ENCODE results near the gene PTPRC.

PTPRC gene

DNA sequence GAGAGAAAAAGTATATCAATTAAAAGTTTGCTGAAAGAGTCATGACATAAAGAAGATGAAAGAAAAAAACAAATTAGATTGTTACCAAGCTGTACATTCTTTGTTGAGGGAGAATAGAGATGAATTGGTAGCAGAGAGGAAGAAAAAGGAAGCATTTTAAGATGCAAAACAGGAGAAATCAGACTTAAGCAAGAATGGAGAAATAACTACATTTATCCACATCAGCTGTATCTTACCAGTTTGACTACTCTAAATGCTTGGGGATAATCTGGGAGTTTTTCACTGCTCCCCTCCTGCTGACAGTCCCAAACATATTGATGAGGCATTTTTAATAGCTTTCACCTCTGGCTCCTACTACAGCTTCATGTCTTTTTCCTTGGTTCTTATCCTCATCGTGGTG, 16.8 kb upstream of the PTPRC start:
- no peak for DNase-seq

DNA sequence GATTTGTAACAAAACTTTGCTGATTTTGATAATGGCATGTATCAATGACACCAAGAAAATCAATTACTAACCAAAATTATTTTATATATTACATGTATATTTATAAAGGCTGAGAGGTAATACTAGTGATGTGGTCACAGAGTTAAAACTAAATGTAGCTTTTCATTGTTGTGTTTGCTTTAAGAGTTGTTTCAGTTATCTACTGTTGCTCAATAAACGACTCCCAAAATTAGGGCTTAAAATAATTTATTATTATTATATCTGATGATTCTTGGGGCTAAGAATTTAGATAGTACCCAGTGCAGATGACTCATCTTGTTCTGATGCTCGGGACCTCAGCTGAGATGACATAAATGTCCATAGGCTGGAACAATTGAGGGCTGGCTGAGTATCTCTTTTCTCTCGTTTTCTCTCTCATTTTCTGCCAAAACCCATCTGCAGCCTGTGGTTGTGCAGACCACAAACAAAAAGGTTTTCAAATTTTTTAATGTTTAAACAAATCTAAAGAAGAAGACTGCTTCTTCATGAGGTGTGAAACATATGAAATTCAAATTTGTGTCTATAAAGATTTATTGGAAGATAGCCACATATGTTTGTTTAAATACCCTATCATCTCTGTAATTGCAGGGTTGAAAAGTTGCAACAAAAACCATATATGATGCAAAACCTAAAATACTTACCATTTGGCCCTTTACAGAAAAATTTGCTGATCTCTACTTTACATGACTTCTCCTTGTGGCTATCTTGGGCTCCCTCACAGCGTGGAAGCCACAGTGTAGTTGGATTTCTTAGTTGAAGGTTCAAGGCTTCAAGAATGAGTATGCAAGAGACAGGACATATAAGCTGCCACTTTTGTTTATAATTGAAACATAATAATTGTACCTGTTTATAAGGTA, 14.8 kb upstream of the PTPRC start:
- DNase-seq: no peak

DNA sequence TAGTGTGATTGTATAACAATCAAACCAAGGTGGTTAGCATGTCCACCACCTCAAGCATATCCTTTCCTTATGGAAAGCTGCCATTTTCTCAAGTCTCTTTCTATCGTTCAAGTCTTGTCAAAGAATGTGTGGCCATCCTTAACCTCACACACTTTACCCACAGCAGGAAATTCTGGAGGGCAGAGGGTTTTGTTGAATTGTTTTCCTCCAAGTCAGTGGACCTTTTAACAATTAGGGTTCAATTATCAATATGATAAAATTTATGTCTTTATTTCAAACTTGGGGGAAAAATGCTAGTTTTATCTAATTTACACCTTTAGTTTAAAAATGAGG, 14.2 kb upstream of the PTPRC start:
- DNase-seq: no peak

DNA sequence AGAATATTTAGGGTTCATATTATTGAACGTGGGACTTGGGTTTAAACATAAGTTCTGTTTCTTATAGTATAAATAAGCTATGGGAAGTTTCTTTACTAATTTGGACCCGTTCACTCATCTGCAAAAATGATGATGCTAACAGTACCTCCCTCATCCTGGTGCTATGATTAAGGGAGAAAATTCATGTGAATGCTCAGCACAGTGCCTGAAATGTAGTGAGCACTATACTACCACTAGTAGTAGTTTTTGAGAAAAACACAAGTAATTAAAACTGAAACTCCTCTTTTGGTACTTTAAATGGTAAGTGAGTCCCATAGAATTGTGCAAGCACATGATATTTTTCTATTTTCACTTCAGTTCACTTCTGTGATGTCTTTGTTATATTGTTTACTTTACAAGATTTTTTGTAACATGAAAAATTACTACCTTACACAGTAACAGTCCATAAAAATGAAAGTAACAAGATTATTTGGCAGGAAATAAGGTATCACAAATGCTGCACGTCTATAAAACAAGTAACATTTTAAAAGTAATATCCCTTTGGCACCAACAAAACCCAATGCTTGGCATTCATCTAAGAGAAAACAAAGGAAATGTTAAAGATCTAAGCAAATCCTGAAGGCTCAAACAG, 11.3 kb upstream of the PTPRC start:
- no peak for DNase-seq

DNA sequence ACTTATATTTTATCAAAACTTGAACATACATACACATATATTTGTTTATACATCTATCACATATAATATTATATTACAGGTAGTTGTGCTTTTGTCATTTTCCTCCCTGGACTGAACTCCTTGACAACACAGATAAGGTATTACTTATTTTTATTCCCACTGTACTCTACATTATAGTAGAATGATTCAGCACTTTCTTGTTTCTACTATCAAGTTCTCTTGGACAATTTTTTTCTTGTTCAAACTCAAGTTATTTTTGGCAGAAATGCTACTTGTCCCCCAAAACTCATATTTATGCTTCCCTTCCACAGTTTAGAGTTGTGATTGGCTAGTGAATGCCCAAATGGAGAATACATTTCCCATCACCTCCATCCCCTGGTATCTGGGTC, 10.8 kb upstream of the PTPRC start:
- no peak for DNase-seq

DNA sequence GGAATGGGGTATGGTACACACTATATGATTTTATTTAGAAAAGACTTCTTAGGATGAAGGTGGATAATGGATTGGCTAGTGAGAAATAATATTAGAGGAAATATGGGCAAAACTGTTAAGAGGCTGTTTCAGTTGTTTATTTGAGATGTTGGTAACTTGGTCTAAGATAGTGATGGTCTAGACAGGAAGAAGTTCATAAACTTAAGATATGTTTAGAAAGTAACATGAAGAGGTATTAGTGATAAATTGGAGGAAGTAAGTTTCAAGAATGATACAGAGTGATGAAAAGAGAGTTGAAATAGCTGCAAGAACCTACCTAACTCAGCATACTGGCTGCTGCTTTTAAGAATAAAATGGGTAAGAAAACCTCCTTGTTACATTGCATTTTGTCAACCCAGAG, 9.2 kb upstream of the PTPRC start:
- DNase-seq: no peak

DNA sequence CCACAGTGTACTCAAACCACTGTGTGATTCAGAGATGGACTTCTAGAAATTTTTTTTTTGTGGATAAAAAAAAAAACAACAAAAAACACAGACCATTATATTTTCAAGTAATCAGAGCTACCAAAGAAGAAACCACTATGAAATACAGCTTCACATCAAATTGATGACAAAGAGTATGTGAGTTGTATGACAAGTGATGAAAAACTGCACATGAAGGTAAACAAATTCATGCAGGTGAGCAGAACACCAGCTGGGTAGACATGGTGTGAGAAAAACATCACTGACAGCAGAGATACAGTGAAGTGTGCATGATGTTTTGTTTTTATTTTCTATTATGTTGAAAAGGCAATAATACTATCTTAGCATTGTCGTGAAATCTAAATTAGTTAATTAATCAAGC, 8.0 kb upstream of the PTPRC start:
- no peak for DNase-seq

DNA sequence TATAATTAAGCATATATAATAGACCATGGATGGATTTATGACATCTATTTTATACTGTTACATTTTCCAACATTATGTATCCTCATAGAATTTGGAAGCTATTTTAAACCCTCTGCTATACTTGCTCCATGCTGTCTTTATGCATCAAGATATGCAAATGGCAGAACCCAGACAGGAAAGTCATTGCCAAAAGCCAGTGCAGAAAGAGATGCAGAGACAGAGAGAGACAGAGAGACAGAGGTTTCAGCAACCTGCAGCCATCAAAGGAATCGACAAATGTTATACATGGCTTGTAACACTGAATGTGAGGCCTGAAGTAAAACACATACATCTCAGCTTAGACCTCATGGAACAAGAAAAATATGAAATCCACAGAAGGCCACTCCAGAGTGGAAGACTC, 7.5 kb upstream of the PTPRC start:
- DNase-seq: no peak

DNA sequence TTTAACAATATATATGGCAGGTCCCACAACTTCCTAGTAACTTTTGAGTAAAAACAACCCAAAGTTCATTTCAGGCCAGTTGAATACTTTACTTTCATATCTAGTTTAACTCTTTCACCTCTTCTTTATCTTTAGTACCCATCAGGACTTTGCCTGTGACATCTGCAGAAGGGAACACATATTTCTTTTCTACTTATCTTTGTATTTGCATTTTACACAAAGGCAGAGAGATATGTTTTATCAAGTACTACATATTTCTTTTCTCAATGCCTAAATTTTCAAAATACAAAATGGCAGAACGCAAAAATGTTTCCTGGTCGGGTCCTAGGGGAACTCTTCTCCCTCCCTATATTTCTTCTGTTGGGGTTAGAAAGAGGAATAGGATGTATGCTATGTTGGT, 6.8 kb upstream of the PTPRC start:
- DNase-seq: no peak

DNA sequence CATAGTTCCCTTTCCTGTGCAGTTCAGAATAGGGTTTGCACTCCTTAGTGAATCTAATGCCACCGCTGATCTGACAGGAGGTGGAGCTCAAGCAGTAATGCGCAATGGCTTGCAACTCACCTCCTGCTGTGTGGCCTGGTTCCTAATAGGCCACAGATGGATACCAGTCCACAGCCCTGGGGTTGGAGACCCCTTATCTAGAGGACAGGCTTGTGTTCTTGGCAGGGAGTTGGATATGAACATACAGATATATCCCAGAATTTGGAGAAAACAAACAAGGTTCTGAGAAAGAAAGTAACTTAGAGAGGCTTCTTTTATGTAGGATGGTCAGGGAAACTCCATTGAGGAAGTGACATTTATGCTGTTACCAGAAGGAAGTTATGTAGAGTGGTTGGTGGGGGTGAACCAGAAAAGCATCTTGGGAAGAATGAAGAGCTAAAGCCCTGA, 5.1 kb upstream of the PTPRC start:
- no peak for DNase-seq

DNA sequence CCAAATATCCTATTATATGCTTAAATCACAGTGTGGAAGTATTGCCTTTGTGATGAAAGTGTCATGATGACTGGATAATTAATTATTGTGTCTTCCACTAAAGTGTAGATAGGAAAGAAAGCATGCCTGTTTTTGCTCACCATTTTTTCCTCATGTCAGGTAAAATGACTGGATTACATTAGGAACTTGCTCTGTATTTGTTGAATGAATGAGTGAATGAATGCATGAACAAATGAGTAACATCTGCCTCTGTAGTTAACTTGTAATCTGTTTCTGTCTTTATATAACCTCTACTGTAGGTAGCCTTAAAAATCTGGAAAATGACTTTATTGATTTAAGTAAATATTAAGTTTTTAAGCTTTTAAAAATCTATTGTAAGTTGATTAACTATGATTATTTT, 2.9 kb upstream of the PTPRC start:
- no peak for DNase-seq

DNA sequence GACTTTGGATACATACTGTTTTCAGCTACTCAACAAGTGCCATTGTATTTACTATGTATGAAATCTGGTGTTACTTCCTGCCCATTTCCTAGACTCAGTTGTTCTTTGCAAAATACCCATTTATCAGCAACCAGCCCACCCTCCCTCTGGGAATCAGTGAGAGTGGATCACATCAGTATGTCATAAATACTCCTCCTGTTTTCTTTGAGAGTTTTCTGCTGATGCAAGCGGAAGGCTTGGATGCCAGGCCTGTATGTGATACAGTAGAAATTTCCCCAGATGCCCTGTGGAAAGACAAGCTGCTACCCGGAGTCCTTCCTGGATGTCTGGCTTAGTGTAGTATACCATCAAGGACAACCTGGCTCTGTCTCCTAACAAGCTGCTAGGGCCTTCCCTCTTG, 2.4 kb upstream of the PTPRC start:
- no peak for DNase-seq

DNA sequence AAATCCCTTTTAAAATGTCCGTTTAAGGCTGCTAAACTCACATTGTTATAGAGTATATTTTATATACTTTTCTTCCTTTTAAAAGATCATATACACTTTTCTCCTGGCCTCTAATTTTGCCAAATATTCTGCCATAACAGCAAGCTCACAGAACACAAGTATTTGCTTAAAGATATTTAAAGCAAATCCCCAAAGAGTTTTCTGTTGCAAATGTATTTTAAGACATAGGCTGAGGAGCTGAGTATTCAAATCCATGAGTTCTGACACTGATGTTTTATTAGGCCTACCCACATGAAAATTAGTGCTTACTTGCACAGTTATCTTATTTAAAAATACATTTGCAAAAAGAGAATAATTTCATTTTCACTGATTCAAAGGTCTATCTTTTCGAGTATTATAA, 1.7 kb upstream of the PTPRC start:
- DNase-seq: no peak

DNA sequence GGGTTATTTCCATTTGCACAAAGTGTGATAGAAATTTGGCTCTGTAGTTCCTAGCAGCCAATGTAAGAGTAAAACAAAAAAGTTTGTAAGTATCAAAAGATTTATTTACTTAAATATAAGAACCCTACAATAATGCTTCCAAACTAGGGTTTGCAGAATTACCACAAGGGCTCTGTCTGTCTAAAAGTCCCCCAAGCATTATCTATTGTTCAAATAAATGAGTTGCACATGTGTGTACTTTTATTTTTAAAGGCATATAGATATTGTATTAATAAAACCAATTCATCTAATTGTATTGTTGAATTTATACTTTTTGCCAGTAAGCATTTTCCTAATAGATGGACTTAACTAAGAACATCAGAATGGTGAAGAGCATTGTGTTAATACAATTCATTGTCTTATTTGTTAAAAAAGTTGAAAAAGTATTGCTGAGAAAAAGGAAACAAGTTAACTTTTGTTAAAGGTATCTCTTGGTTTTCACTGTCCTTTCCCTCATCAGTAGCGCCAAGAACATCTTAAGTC, 863 bp upstream of the PTPRC start:
- DNase-seq: no peak

DNA sequence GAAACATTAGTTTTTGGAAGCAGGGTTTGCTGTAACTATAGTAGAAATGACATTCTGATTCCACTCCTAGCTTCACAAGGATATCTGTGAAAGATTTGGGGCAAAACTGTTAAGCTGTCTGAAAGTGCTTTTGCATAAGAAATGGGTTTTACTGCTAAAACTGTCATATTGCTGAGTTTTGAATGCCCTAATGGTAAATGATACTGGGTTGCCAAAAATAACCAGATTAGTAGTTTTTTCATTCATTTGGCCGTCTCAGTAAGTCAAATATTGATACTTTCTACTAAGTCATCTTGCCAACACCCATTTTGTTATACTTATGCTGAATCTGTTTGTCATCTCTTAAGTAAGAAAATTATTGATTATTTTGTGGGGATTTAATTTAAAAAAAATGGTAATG, 399 bp upstream of the PTPRC start:
- no peak for DNase-seq

DNA sequence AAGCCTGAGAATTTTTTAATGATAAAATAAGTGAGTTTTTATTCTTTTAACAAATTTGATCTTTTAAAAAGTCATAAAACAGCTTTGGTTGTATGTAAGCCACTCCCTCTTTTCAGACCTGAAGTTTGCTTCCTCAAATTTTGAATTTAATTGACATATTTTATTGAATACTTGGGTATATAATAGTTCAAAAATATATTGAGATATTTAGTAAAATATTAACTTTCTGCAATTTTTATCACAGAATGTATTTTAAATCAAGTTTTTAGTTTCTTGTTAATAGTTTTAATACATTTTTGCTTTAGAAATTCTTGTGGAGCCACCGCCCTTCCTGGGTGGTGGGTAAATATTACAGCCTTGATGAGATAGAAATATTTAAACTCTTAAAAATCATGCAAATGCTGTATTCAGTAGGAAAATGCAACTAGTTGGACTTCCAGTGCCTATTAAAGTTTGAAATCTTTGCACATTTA, 867 bp downstream of the PTPRC start:
- DNase-seq: no peak

DNA sequence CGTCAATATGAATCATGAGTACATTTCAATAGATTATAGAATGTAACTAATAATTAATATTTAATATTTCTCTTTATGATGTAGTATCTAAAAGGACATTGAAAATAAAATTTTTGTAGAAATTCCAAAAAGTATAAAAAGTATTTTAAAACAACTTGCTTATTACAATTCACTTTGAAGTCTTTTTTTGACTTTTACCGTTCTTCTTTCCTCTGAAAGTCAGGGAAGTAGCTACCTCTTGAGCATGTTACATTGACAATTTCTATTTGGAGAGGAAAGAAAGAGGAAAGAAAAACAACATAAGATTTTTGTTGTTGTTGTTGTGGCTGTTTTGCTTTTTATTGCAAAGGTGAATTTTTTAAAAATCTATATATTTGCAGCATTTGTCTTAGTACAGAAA, 1.3 kb downstream of the PTPRC start:
- no peak for DNase-seq

DNA sequence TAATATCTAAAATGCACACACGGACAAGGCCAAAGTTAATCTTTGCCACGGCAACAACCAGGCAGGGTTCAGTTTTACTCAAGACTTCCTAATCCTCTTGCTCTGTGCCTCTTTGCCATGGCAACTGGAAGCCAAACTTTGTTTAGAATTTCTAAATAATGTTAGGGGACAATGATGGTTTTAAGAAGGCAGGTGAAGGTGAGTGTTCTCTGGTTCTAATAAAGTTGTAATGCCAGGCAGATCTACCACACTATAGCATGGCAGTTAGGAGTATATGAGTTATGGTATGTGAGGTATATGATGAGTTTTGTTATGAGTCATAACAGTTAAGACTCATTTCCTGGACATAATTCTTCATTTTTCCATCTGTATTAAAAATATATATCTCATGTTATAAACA, 2.7 kb downstream of the PTPRC start:
- no peak for DNase-seq

DNA sequence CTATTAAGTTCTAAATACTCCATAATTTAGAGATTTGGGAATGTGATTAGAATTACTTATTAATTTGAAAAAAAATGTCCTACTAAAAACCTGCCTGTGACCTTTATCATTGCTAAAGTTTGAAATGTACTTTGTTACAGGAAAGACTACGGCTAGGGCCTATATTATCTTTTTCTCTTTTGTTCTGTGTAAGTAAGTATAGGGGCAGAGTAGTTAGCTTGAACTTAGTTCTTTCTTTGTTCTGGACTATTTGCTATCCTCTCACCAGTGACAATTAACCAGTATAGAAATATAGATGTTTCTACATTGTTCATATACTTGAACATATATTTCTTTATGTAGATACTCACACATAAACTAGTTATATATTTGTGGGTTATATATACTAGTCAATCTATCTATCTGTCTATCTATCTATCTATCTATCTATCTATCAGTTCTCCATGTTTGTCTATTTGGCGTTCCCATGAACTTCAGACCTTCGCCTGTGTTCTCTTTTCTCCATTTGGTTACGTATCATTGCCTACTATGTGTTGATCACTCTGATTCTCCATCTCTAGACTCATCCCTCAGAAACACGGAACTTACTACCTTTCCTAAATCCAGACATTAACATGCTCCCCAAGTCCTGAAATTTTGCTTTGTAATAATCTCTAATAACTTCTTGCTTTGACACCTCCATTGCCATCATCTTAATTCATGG, 3.3 kb downstream of the PTPRC start:
- no peak for DNase-seq

DNA sequence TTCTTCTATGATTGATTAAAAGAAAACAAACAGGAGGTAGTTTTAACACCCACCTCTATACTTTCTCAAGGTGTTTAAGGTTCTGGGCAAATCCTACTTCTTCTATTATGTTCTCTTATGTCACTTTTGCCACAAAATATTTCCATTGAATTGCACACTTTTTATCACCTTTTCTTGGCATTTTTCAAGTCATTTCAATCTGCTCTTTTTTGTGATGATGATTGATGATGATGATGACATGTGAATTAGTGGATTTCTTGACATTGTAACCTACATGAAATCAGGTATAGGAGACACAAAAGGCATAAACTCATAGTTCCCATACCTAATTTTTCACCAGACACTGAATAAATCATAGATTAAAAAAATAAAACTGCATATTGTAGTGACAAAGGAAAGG, 4.1 kb downstream of the PTPRC start:
- DNase-seq: no peak

DNA sequence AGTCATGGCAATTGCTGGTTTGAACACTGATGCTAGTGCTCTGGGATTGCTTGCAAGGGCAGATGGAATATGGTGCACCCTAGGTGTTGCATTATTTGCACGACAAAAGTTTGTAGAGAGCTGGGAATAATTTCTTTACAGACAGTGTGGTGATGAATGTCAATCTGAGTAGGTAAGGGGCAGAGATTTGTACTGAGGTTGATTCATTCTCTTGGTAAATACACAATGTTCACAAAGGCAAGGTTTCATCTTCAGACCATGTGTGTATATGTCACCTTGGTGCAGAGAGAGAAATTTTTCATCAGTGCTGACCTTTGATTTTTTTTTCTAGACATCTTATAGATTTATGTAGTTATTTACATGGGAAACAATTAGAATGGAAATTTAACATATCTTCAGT, 5.0 kb downstream of the PTPRC start:
- no peak for DNase-seq

DNA sequence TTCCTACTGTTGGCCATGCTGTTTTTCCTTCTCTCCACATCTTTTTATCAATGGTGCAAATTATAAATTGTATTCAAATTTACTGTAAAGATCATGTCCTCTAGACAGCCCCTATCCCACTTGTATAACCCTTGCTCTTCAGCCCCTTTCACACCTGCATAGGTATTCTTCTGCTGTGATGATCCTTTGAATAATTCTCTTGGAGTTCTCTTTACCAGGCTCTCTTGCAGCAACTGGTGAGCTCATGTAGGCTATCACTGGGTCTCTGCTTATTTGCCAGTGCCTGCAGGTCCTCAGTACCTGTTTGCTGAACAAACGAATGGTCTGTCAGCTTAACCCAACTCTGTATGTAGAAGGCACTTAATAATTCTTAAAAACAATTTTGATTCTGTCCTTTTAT, 8.2 kb downstream of the PTPRC start:
- no peak for DNase-seq

DNA sequence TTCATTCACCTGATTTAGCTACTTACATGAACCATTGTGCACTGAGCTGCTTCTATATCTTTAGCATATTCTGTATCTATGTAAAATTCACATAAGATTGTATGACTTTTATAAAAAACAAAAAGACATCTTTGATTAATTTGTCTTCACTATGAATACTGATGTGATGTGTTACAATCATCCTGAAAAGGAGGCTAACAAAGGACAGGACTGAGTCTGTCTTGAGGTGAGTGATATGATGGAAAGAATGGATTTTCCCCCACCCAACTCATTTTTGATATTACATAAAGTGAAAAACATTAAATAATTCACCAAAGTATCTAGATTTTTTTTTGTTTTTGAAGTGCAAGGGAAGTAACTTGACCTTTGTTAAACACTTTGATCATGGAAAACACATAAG, 9.8 kb downstream of the PTPRC start:
- no peak for DNase-seq

All from stimulated activated CD8-positive, alpha-beta memory T cell treated with anti-CD3 and anti-CD28 coated beads, Interleukin-4, amount 100 ng/mL, for 48 hours (primary cell).